GM19324 (cell line): ENCODE measurements around the gene ADCY1.

ENCODE experiments used
- ATAC-seq: cut with Tn5 transposase; IDR thresholded peaks from one replicate; pipeline ENCODE4 v1.9.1; 2021; ENCODE audit warnings: mild to moderate bottlenecking, moderate library complexity; ENCODE audit not compliant: unreplicated experiment, low FRiP score

Gene ADCY1

GRCh38 chr7:45592230-45592991 is 18.2 kb downstream of the ADCY1 start:
- no peak for ATAC-seq

DNA sequence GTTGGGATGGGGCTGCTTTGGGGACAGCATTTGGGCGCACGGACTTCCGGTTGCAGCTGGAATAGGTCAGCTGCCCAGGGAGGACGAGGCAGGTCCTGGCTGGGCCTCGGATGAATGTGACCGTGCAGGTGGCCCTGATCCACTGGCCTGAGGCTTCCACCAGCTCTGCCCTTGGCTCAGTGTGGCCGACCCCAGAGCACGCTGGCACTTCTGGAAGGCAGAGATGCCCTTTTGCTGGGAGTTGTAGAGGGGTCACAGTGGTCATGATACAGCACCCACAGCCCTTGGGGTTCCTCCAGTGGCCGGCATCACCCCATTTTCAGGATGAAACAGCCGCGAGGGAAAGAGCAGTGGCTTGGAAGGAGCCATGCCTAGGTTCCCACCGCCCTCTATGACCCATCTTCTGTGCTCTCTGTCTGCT is 19.0 kb downstream of the ADCY1 start:
- ATAC-seq, result no peak

DNA sequence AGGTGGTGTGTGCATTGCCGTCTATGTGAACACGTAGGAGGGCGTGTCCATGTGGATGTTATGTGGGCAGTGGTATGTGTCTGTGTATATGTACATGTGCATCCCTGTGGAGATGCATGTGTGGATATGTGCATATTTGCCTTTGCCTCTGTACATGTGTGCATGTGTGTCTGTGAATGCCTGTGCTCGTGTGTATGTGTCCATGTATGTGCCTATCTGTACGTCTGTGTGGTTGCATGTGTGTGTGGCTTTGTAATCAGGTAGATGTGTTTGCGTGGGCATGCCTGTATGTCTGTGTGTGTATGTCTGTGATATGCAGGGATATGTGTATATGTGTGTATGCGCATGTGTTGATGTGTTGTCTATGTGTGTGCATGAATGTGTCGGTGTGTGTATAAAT is 19.7 kb downstream of the ADCY1 start:
- no peak for ATAC-seq

GRCh38 chr7:45594745-45595535 is 20.8 kb downstream of the ADCY1 start:
- no peak for ATAC-seq

DNA sequence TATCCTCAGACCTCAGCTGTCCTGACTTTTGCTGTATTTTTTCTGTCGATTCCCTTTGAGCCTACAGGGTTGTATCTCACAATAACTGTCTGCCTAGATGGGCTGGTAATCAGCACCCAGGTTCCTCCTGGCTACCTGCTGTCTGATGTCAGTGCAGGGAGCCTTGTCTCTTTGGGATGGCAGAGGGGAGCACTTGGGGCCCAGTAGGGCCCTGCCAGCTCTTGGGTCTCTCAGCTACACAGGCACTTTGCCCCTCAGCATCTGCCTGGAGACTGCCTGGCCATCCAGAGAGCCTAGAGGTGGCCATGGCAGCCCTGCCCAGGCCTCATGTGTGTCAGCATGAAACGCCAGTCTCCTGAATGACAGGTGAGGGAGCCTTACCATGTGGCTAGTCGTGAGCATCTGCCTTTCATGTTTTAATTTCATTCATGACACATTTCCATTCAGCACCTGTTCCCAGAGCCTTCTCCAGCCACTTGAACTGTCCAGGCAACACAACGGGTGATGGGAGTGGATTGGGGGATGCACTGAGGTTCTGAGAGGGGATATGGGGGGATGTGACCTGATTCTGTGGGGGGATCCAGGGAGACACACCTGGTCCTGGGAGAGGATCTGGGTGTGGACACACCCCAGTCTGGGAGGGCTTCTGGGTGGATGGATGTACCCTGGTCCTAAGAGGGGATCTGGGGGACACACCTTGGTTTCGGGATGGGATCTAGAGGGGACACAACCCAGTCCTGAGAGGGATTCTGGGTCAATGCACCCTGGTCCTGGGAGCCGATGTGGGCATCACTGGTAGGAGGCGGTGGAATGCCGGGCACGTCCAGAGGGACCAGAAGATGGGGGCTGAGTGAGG is 21.9 kb downstream of the ADCY1 start:
- ATAC-seq, result no peak

GRCh38 chr7:45596665-45597095 is 22.5 kb downstream of the ADCY1 start:
- ATAC-seq, result no peak

GRCh38 chr7:45597286-45597984 is 23.3 kb downstream of the ADCY1 start:
- ATAC-seq, result no peak

DNA sequence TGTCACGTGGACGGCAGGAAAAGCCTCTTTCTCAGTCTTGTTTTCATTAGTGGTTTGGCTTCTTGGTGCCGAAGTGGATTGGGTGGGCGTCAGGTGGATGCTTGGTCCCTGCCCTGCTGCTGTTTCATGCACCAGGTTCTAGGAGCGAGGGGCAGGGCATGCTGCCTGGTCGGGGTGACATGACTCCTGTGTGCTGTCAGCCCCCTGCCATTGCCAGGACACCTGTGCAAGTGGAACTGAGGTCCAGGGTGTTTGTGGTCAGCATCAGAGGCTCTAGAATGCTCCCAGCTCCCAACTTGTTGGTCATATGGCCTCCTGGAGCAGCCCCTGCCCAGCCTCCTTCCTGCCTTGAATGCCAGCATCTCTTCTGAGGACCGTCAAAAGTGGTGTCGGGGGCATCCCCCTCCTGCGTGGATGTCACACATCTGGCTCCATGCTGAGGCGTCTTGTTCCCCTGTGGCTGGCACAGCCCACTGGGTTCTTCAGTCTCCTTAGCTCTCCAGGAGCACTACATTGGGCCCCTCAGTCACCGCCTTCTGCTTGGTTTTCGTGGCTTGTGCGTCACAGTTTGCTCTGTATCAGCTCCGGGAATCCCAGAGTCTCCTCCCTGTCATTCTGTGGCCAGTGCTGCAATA is 24.8 kb downstream of the ADCY1 start:
- ATAC-seq, result no peak

DNA sequence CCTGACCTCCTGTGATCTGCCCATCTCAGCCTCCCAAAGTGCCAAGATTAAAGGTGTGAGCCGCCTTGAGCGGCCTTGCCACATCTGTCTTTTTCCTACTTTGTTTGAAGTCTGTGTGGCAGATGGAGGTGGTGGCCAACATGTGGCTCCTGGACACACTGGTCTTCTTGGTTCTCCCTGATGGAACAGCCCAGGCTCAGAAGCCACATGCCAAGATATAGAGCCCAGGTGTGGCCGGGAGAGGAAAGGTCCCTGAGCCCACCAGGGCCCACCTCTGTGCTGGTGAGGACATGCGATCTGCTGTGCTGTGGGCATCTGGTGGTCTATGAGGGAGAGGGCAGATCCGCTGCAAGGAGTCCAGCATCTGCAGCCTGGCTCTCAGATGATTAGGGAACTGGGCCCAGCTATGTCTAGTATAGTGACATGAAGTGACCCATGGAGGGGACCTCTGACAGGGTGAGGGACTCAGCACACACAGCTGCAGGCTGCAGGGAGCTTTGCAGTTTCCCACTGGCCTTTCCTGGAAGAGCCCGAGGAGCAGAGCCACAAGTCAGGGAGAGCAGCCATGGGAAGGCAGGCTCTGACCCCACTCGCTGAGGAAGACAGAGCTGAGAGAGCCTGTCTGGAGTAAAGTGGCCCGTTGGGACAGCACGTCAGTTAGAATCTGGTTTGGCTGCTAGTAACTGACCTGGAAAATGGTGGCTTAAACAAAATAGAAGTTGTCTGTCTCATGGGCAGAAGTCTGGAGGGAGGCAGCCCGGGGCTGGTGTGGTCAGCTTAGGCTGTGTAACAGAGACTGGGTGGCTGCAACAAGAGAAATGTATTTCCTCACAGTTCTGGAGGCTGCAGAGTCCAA is 25.9 kb downstream of the ADCY1 start:
- ATAC-seq, result no peak

DNA sequence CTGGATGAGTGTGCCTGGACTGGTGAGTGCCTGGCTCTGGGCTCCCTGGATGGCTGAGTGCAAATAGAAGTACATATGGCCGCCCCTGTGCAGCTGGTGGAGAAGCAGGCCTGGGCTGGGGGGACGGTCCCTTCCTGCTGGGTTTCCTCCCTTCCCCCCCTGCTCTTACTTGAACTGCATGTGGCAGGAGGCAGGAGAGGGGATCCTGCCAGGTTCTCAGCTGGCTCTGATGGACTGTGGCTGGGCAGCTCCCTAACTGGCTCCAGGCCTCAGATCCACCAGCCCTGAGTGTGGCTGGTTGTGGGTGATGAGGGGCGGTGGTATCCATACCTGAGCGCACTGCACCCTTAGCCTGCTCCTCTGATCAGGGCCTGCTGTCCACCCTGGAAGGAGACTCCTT is 26.9 kb downstream of the ADCY1 start:
- no peak for ATAC-seq

- ATAC-seq, result no peak
Observed at GRCh38 chr7:45601816-45602540, 27.8 kb downstream of the ADCY1 start.

- no peak for ATAC-seq
Observed at GRCh38 chr7:45606050-45606449, 31.9 kb downstream of the ADCY1 start.

DNA sequence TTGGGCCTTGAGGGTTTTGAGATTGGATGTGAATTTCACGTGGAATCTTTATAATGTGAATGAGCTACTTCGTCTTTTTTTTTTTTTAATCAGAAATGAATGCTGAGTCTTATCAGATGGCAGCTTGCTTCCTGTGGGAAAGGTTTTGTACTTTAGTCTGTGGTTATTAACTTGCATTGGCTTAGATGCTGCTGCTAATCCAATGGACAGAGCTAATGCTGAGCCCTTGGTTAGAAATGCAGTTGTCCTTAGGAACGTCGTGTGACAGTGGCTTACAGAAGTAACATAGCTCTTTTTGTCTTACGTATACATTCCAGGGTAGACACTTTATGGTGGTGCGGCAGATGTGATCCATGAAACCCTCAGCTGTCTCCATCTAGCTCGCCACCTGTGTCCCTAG is 32.8 kb downstream of the ADCY1 start:
- no peak for ATAC-seq

GRCh38 chr7:45609180-45609579 is 35.0 kb downstream of the ADCY1 start:
- ATAC-seq, result no peak

- ATAC-seq, result no peak
Observed at GRCh38 chr7:45610019-45610418, 35.9 kb downstream of the ADCY1 start.

- no peak for ATAC-seq
Observed at GRCh38 chr7:45610660-45611299, 36.6 kb downstream of the ADCY1 start.

GRCh38 chr7:45617166-45617565 is 43.0 kb downstream of the ADCY1 start:
- ATAC-seq, result no peak

DNA sequence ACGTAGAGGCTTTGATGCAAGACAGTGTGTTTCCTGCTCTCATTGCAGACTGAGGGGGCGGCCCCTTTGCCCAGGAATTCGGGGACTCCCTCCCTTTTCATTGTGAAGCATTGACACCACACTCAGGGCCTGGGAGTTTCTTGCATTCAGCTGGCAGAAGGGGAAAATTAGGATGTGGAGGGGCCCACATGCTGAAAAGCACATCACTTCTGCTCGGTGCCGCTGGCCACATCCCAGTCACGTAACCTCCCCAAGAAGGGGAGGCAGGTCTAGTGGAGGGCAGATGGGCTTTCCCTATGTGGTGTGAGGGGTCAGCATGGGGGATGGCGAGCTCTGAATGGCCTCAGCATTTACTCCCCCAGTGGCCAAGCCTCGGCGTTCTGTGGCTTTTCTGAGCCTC is 47.9 kb downstream of the ADCY1 start:
- ATAC-seq, result no peak
